MM.1S (cell line): ENCODE data around the gene AGR3.

Source experiments
- DNase-seq: peaks from one replicate; pipeline ENCODE4 v3.0.0-alpha.2; 2015
- H2AFZ ChIP-seq: fragments of 300-600 bp; sonication (generic); 2 replicates; pipeline ENCODE4 v1.6.0; 2016; ENCODE audit warnings: antibody characterized with exemption, low read length
- H3F3A ChIP-seq: fragments of 300-600 bp; sonication (generic); 2 replicates; pipeline ENCODE4 v1.6.1; 2016; ENCODE audit warnings: mild to moderate bottlenecking, antibody characterized with exemption, low read length, moderate library complexity, mixed read lengths; ENCODE audit not compliant: insufficient read depth
- H3K27ac ChIP-seq: fragments of 300-600 bp; sonication (generic); 2 replicates; pipeline ENCODE4 v1.5.1; 2016; ENCODE audit warnings: mild to moderate bottlenecking, low read length
- H3K27me3 ChIP-seq: fragments of 300-600 bp; sonication (generic); replicated peaks from 2 replicates; pipeline ENCODE4 v1.6.0; 2016; ENCODE audit warnings: low read length; ENCODE audit not compliant: insufficient read depth
- H3K36me3 ChIP-seq: fragments of 300-600 bp; sonication (generic); replicated peaks from 2 replicates; pipeline ENCODE4 v1.6.1; 2016; ENCODE audit warnings: mild to moderate bottlenecking, low read length, mixed read lengths; ENCODE audit not compliant: insufficient read depth
- H3K4me1 ChIP-seq: fragments of 300-600 bp; sonication (generic); 2 replicates; pipeline ENCODE4 v1.6.1; 2016; ENCODE audit warnings: low read length, mixed read lengths
- H3K4me2 ChIP-seq: fragments of 300-600 bp; sonication (generic); 2 replicates; pipeline ENCODE4 v1.6.0; 2016; ENCODE audit warnings: low read depth, low read length
- H3K4me3 ChIP-seq: fragments of 300-600 bp; sonication (generic); 2 replicates; pipeline ENCODE4 v1.5.1; 2016; ENCODE audit warnings: low read length, mixed read lengths
- H3K79me2 ChIP-seq: fragments of 300-600 bp; sonication (generic); 2 replicates; pipeline ENCODE4 v1.6.1; 2016; ENCODE audit warnings: mixed run types, low read length, mixed read lengths
- H3K9ac ChIP-seq: fragments of 300-600 bp; sonication (generic); 2 replicates; pipeline ENCODE4 v1.6.1; 2016; ENCODE audit warnings: low read length, mixed read lengths
- H3K9me2 ChIP-seq: fragments of 300-600 bp; sonication (generic); replicated peaks from 2 replicates; pipeline ENCODE4 v1.6.1; 2016; ENCODE audit warnings: mild to moderate bottlenecking, low read length, mixed read lengths; ENCODE audit not compliant: insufficient read depth
- H3K9me3 ChIP-seq: fragments of 300-600 bp; sonication (generic); replicated peaks from 2 replicates; pipeline ENCODE4 v1.6.1; 2016; ENCODE audit warnings: mild to moderate bottlenecking, low read length, mixed read lengths; ENCODE audit not compliant: insufficient read depth
- H4K20me1 ChIP-seq: fragments of 300-600 bp; sonication (generic); 2 replicates; pipeline ENCODE4 v1.6.1; 2016; ENCODE audit warnings: mild to moderate bottlenecking, low read length, moderate library complexity, mixed read lengths; ENCODE audit not compliant: insufficient read depth
- CTCF ChIP-seq: fragments of 300-600 bp; sonication (generic); IDR thresholded peaks from 2 replicates; pipeline ENCODE4 v1.5.1; 2016; ENCODE audit warnings: antibody characterized with exemption, low read length, mixed read lengths
- EZH2 ChIP-seq: fragments of 300-600 bp; sonication (generic); optimal IDR thresholded peaks from 2 replicates; pipeline ENCODE3; 2017; ENCODE audit warnings: low read depth, mild to moderate bottlenecking, antibody characterized with exemption, low read length, mixed read lengths
- EZH2phosphoT487 ChIP-seq: fragments of 300-600 bp; sonication (generic); IDR thresholded peaks from 2 replicates; pipeline ENCODE4 v1.6.1; 2018; ENCODE audit warnings: antibody characterized with exemption, low read length

The AGR3 gene

GRCh38 chr7:16900209-16900768, 18.5 kb upstream of the AGR3 start:
- DNase-seq = no peak
- H3K9ac ChIP-seq = no peak overlapping the region
- TF ChIP-seq CTCF (no peak), EZH2 (no peak)
- H2AFZ ChIP-seq = no peak overlapping the region
- H4K20me1 ChIP-seq = no peaks in the 10 kb centered on the region
- H3K4me3 ChIP-seq = no peak overlapping the region
- no peaks in the 10 kb centered on the region for H3K9me3 ChIP-seq
- no peak overlapping the region for H3K27ac ChIP-seq
- no peaks in the 10 kb centered on the region for H3K36me3 ChIP-seq
- H3K9me2 ChIP-seq = no peaks in the 10 kb centered on the region
- H3K4me2 ChIP-seq = no peak overlapping the region
- H3K79me2 ChIP-seq = no peaks in the 10 kb centered on the region
- no peaks in the 10 kb centered on the region for H3K27me3 ChIP-seq
- no peaks in the 10 kb centered on the region for H3K4me1 ChIP-seq
- no peaks in the 10 kb centered on the region for H3F3A ChIP-seq

GRCh38 chr7:16891874-16892643, 10.3 kb upstream of the AGR3 start:
- H3K4me3 ChIP-seq = no peak overlapping the region
- no peaks in the 10 kb centered on the region for H3K4me1 ChIP-seq
- no peaks in the 10 kb centered on the region for H3K79me2 ChIP-seq
- H2AFZ ChIP-seq = no peak overlapping the region
- H3K4me2 ChIP-seq = no peak overlapping the region
- no peaks in the 10 kb centered on the region for H3K27me3 ChIP-seq
- no peaks in the 10 kb centered on the region for H3F3A ChIP-seq
- no peaks in the 10 kb centered on the region for H3K9me3 ChIP-seq
- H4K20me1 ChIP-seq = no peaks in the 10 kb centered on the region
- no peak overlapping the region for H3K27ac ChIP-seq
- TF ChIP-seq EZH2 (no peak), EZH2phosphoT487 (no peak), CTCF (no peak)
- no peaks in the 10 kb centered on the region for H3K9me2 ChIP-seq
- no peaks in the 10 kb centered on the region for H3K36me3 ChIP-seq
- DNase-seq = no peak
- no peak overlapping the region for H3K9ac ChIP-seq

GRCh38 chr7:16891338-16891737, 9.6 kb upstream of the AGR3 start:
- Histone ChIP-seq H3K4me2 (no peak overlapping the region), H3K4me3 (no peak overlapping the region), H2AFZ (no peak overlapping the region), H3K9ac (no peak overlapping the region), H4K20me1 (no peaks in the 10 kb centered on the region), H3K27ac (no peak overlapping the region), H3K27me3 (no peaks in the 10 kb centered on the region), H3K9me3 (no peaks in the 10 kb centered on the region), H3K4me1 (no peaks in the 10 kb centered on the region), H3K36me3 (no peaks in the 10 kb centered on the region), H3K9me2 (no peaks in the 10 kb centered on the region), H3F3A (no peaks in the 10 kb centered on the region), H3K79me2 (no peaks in the 10 kb centered on the region)
- TF ChIP-seq CTCF (peak; percentile 58), EZH2 (no peak)
- DNase-seq = peak; percentile 58
